Measurements from ENCODE around the gene ACBD4. TPM values are rescaled to one million over a fixed set of nuclear protein-coding genes. Genes with fewer than 3 reads are reported as not detected.

Gene ACBD4
- polyA plus RNA-seq, 3 donors from 2014 or later: 7.9 to 11.2 (median 10.4) TPM

DNA sequence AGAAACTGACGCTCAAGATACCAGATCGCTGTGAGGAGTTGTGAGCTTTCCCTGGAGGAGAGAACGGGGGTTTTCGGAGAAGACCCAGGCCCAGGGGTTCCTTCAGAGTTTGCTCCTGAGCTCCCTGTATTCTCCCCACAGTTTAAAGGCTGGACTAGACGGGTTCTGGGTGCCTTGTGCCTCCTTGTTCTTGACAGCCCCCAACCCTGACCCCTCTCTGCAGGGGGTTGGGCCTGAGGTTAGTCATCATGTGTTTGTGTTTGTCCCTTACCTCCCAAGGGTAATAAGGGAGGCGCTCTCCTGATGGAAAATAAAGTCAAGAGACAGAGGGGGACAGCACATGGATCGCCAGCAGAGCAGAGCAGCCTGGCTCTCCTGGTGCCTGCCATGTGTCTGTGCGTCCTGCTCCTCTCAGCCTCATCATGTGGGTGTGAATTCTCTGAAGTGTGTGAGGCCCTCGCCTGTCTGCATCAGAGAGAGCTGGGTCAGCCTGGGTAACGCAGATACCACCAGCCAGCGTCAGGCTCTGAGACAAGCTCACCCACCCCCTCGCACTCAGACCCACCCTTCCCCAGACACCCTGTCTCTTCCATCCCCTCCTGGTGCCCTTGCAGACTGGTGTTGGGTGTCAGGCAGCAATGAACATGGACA is 34.9 kb downstream of the ACBD4 start:
- Mint-ChIP-seq H3K9me3 (no peaks in the 10 kb centered on the region), H3K27me3 (ENCODE audit: low read depth in 3 of 3) (peaks cover 3 to 8% (median 6%) of the 10 kb centered on the region in 3 donors), H3K4me1 (peaks cover 28 to 35% of the 10 kb centered on the region in 2 donors), H3K36me3 (no peaks in the 10 kb centered on the region), H3K4me3 (peak overlapping the region; percentile 23 to 74 (median 51)), H3K27ac (peak overlapping the region; percentile 86 to 97 (median 94))
- DNase-seq: peak; percentile 76 to 81 (median 78)

DNA sequence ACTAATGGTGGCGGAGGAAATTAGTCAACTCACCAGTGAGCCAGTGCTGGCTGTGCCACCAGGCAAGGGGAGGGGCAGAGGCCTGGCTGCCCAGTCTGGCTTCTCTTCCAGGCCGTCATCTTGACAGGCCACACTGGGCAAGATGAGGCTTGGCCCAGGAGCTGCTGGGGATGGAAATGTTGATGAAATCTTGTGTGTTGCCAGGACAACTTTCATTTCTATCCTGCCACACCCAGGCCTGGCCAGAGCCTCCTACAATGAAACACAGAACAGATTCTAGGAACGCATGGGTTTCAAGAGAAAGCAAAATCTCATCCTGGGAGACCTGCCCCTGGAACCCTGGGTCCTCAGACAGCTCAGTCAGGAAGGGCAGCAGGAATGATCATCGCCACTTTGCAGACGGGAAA is 35.4 kb downstream of the ACBD4 start:
- peak overlapping the region; percentile 86 to 97 (median 94) for H3K27ac Mint-ChIP-seq
- H3K4me1 Mint-ChIP-seq: peaks cover 28 to 34% of the 10 kb centered on the region in 2 donors
- no peaks in the 10 kb centered on the region for H3K9me3 Mint-ChIP-seq
- H3K27me3 Mint-ChIP-seq (ENCODE audit: low read depth in 3 of 3): peaks cover 3 to 8% (median 6%) of the 10 kb centered on the region in 3 donors
- no peak for DNase-seq
- H3K36me3 Mint-ChIP-seq: no peaks in the 10 kb centered on the region
- peak overlapping the region; percentile 23 to 74 (median 51) for H3K4me3 Mint-ChIP-seq

DNA sequence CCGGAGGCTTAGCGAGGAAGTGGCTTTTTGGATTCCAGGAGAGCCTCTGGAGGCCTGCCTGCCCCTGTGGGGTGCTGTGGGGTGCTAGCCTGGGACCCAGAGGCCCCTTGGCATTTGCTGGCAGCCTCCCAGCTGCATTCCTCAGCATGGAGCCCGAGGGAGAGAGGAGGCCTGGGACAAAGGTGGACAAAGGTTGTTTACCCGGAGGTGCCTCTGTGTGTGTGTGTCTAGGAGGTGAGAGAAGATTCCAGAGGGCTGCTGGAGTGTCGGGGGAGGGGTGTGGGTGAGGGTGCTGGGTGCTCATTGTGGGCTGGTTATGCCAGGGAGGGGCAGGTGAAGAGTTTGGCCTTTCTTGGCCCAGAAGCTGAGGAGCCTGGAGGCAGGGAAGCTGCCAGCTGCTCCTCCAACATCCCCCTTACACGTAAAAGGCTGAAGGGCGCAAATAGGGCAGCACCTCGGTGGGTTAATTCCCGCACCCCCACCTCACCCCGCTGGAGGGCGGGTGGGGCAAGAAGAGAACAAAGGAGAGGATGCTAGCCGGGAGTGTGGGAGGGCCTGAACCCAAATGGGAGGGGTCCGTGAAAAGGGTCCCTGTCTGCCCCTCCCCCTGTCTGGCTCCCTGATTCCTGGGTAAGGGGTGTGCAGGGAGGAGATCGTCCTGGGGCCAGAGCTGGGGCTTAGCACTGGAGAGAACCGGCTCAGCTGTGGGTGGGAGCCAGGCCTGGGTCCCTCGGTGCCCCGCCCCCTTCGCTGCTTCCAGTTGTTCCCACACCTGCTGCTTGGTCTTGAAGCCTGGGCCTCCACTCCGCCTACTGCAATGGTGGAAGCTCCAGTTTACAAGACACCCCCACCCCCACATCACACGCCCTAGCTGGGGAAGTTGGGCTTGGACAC is 36.1 kb downstream of the ACBD4 start:
- Mint-ChIP-seq H3K27me3 (ENCODE audit: low read depth in 3 of 3) (peaks cover 3 to 8% (median 6%) of the 10 kb centered on the region in 3 donors), H3K4me3 (peak overlapping the region; percentile 23 to 89 (median 51)), H3K9me3 (no peaks in the 10 kb centered on the region), H3K27ac (peak overlapping the region; percentile 86 to 97 (median 96)), H3K36me3 (no peaks in the 10 kb centered on the region), H3K4me1 (peaks cover 28 to 34% of the 10 kb centered on the region in 2 donors)
- DNase-seq: no peak

DNA sequence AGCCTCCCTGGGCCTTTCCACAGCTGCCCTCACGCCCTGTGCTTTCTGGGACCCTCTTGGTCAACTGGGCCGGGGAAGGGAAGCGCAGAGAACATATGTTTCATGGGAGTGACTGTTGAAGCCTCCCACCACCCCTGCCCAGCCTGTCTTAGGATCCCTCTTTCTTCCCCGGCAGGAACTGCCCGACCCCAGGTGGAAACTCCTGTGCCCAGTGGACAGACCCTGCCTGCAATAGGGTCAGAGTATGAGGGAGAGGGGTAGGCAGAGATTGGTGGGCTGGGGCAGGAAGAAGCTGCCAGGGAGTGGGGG is 36.7 kb downstream of the ACBD4 start:
- H3K4me1 Mint-ChIP-seq: peaks cover 28 to 34% of the 10 kb centered on the region in 2 donors
- H3K9me3 Mint-ChIP-seq: no peaks in the 10 kb centered on the region
- peak overlapping the region; percentile 86 to 97 (median 96) for H3K27ac Mint-ChIP-seq
- no peaks in the 10 kb centered on the region for H3K36me3 Mint-ChIP-seq
- H3K4me3 Mint-ChIP-seq: peak overlapping the region; percentile 27 to 89 (median 86)
- DNase-seq: no peak
- peaks cover 3 to 8% (median 6%) of the 10 kb centered on the region in 3 donors for H3K27me3 Mint-ChIP-seq (ENCODE audit: low read depth in 3 of 3)

DNA sequence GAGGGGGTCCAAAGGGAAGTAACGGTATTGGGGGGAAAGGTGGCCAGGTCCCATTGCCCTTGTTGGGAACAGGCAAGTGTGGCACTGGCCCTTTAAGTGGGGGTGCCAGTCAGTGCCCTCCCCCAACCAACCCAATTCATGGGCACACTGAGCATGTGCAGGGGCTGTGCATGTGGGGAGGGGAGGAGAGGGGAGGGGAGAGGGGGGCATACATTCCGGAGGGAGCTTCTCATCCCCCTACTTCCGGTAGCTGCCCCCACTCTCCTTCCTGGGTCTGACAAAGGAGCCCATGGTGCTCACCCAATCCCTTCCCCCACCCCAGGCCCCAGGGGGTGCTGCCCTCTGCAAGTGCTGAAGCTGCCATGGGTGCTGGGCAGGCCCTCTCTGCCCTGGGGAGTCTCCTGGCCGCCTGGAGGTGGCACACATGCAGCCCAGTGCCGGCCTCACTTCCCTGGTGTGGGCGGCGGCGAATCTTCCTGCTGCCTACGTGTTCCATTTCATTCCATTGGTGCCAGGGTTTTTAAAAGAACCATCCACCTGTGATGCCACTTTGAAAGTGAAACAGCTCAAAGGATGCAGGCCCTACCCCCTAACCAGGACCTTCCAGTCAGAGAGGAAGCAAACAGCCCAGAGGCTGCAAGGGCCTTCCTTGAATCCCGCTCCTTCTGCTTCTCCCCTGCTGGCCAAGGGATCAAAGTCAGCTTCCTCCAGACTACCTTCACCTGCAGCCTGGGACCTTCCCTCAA is 37.2 kb downstream of the ACBD4 start:
- H3K9me3 Mint-ChIP-seq: no peaks in the 10 kb centered on the region
- peak overlapping the region; percentile 82 to 89 (median 86) for H3K4me3 Mint-ChIP-seq
- H3K36me3 Mint-ChIP-seq: no peaks in the 10 kb centered on the region
- peaks cover 28 to 34% of the 10 kb centered on the region in 2 donors for H3K4me1 Mint-ChIP-seq
- DNase-seq: peak; percentile 52 to 58 (median 54)
- H3K27ac Mint-ChIP-seq: peak overlapping the region; percentile 86 to 98 (median 96)
- H3K27me3 Mint-ChIP-seq (ENCODE audit: low read depth in 3 of 3): peaks cover 3 to 8% (median 6%) of the 10 kb centered on the region in 3 donors

DNA sequence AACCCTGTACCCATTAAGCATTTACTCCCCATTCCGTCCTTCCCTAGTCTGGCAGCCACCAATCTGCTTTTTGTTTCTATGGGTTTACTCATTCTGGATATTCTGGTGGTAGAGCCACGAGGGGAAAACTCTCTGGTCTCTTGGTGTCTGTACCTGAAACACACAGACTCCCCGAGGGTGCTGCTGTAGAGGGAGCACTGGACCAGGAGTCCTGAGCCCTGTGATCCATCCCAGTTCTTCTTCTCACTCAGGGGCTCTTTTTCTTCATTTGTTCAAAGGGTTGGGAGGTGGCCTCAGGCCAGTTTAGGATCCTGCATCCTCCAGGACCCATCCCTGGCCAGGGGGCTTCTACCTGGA is 40.2 kb downstream of the ACBD4 start:
- Mint-ChIP-seq H3K9me3 (no peaks in the 10 kb centered on the region), H3K36me3 (no peaks in the 10 kb centered on the region), H3K4me1 (peaks cover 18 to 22% of the 10 kb centered on the region in 2 donors), H3K4me3 (no peak overlapping the region), H3K27me3 (ENCODE audit: low read depth in 3 of 3) (peaks cover 3 to 7% (median 6%) of the 10 kb centered on the region in 3 donors), H3K27ac (peak overlapping the region in 3 of 6 donors; percentile 26 to 57 (median 28))
- DNase-seq: no peak

DNA sequence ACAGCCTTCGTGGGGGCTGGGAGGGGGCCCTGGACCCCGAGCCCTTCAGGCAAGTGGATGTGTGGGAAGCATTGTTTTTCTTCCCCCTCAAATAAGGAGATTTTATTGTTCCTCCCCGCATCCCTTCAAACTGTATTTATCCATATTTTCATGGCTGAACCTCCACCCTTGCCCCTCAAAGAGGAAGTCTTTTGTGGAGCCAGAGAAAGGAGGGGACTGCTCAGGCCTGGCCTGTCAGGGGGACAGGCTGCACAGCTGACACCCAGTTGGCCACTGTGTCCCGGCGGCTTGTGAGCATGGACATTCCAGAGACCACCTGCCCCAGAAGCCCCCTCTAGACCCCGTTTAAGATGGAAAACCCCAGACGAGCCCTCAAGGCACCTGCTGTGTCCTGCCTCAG is 42.1 kb downstream of the ACBD4 start:
- no peak for DNase-seq
- Mint-ChIP-seq H3K4me1 (peaks cover 6 to 9% of the 10 kb centered on the region in 2 donors), H3K9me3 (no peaks in the 10 kb centered on the region), H3K36me3 (no peaks in the 10 kb centered on the region), H3K4me3 (no peak overlapping the region), H3K27me3 (ENCODE audit: low read depth in 3 of 3) (peaks cover 3 to 7% (median 4%) of the 10 kb centered on the region in 3 donors), H3K27ac (no peak overlapping the region)

DNA sequence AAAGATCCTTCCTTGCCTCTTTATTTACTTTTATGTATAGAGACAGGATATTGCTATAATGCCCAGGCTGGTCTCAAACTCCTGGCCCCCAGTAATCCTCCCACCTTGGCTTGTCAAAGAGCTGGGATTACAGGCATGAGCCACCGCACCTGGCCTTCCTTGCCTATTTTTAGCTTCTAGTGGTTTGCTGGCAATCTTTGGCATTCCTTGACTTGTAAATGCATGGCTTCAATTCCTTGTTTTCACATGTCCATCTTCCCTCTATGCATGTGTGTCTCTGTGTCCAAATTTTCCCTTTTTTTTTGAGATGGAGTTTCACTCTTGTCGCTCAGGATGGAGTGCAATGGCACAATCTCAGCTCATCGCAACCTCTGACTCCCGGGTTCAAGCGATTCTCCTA is 48.7 kb downstream of the ACBD4 start:
- no peak overlapping the region for H3K4me3 Mint-ChIP-seq
- H3K27me3 Mint-ChIP-seq (ENCODE audit: low read depth in 3 of 3): peaks cover 0 to 7% (median 2%) of the 10 kb centered on the region in 3 donors
- no peak for DNase-seq
- no peaks in the 10 kb centered on the region for H3K36me3 Mint-ChIP-seq
- H3K27ac Mint-ChIP-seq: no peak overlapping the region
- no peaks in the 10 kb centered on the region for H3K9me3 Mint-ChIP-seq
- no peaks in the 10 kb centered on the region for H3K4me1 Mint-ChIP-seq

DNA sequence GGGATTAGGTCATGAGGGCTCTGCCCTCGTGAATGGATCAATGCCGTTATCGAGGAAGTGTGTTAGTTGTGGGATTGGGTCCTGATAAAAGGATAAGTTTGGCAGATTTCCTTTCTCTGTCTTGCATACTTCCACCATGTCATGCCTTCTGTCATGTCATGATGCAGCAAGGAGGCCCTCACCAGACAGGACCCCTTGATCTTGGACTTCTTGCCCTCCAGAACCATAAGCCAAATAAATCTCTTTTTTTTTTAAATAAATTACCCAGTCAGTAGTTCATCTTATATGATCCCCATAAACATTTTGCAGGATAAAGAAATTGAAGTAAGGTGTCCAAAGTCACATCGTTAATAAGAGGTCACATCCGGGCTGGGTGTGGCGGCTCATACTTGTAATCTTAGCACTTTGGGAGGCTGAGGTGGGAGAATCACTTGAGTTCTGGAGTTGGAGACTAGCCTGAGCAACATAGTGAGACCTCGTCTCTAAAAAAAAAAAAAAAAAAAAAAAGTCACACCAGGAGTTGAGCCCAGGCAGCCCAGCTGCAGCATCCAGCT is 51.4 kb downstream of the ACBD4 start:
- Mint-ChIP-seq H3K4me3 (no peak overlapping the region), H3K36me3 (no peaks in the 10 kb centered on the region), H3K27ac (no peak overlapping the region), H3K4me1 (no peaks in the 10 kb centered on the region), H3K27me3 (ENCODE audit: low read depth in 3 of 3) (peaks cover 0 to 4% (median 2%) of the 10 kb centered on the region in 3 donors), H3K9me3 (no peaks in the 10 kb centered on the region)
- no peak for DNase-seq

DNA sequence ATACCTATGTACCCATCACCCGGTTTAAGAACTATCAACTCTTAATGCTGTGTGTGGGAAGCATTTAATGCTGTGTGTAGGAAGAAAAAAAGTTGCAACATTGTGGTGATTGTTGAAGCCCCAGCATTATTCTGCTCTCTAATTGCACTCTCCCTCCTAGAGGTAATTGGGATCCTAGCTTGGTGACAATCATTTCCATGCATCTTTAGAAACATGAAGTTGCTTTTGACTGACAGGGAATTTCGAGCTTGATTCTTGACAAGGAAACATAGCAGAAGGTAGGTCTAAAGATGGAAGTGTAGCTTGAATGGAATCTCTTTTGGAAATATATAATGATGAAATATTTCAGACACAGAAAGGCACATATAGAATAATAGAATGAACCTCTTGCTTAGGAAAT is 53.5 kb downstream of the ACBD4 start:
- Mint-ChIP-seq H3K36me3 (no peaks in the 10 kb centered on the region), H3K27me3 (ENCODE audit: low read depth in 3 of 3) (peaks cover 0 to 2% (median 2%) of the 10 kb centered on the region in 3 donors), H3K27ac (no peak overlapping the region), H3K4me1 (no peaks in the 10 kb centered on the region), H3K9me3 (no peaks in the 10 kb centered on the region), H3K4me3 (no peak overlapping the region)
- DNase-seq: no peak

DNA sequence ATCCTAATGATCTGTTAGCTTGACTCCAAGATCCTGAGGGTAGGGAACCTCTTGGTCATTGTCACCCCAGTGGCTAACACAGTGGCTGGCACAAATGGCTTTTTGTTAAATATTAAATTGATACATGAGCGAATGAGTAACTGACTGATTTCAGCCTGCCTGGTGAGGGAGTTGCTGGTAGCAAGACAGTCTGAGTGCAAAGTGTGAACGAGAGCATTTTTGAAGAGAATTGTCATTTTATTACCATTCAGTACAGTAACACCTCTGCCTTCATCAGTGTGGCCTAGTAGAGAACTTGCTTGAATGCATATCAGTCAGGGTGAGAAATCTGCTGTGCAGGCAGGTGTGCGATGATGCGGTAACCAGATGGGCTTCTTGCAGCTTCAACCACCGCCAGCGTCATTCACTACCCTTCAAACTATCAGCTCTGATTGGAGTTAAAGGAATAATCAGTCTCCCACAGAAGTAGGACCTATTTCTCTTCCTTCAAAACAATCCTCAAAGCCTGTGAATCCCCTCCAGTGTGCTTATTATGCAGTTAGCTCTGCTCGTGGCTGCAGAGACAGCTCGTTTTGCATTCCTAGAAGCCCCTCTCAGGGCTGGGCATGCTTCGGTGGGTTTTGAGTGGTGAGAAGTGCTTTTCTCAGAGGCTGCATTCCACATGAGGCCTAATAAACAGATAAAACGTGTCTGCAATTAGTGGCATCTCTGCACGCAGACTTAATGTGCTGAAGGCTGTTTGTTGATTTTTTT is 55.2 kb downstream of the ACBD4 start:
- H3K36me3 Mint-ChIP-seq: peaks cover 0 to 3% (median 0%) of the 10 kb centered on the region in 3 donors
- H3K27ac Mint-ChIP-seq: no peak overlapping the region
- H3K4me3 Mint-ChIP-seq: no peak overlapping the region
- H3K9me3 Mint-ChIP-seq: no peaks in the 10 kb centered on the region
- no peak for DNase-seq
- peaks cover 0 to 2% (median 2%) of the 10 kb centered on the region in 3 donors for H3K27me3 Mint-ChIP-seq (ENCODE audit: low read depth in 3 of 3)
- H3K4me1 Mint-ChIP-seq: no peaks in the 10 kb centered on the region

Data from immature natural killer cell (primary cell).